Suprapubic skin (tissue), 4 donors: ENCODE measurements around the gene TCF15. TPM values are rescaled to one million over a fixed set of nuclear protein-coding genes. Genes with fewer than 3 reads are reported as not detected.

Experiments
- DNase-seq, 2 donors: peaks; one replicate each; pipeline ENCODE4 v3.0.0-alpha.2; 2019; ENCODE audit warnings: low spot score in 2 of 2
- H3K27ac ChIP-seq: fragments of 200-600 bp; sonication (generic); one replicate; pipeline ENCODE4 v1.5.1; 2019
- H3K27me3 ChIP-seq: fragments of 200-600 bp; sonication (generic); one replicate; pipeline ENCODE4 v1.5.1; 2019
- H3K36me3 ChIP-seq: fragments of 200-600 bp; sonication (generic); one replicate; pipeline ENCODE4 v1.5.1; 2019
- H3K4me1 ChIP-seq: fragments of 200-600 bp; sonication (generic); one replicate; pipeline ENCODE4 v1.5.1; 2019
- H3K4me3 ChIP-seq: fragments of 200-600 bp; sonication (generic); one replicate; pipeline ENCODE4 v1.5.1; 2019; ENCODE audit warnings: mild to moderate bottlenecking
- H3K9me3 ChIP-seq: fragments of 200-600 bp; sonication (generic); one replicate; pipeline ENCODE4 v1.5.1; 2019
- CTCF ChIP-seq, 2 donors: fragments of 200-600 bp in 1 of 2; fragments of 450-650 bp in 1 of 2; sonication (generic) in 1 of 2; IDR thresholded peaks; one replicate each; pipeline ENCODE4 v1.5.1; 2016 to 2019; ENCODE audit warnings: antibody characterized with exemption in 2 of 2, mild to moderate bottlenecking in 1 of 2, moderate library complexity in 1 of 2
- EP300 ChIP-seq: sonication (generic); formaldehyde crosslinking; IDR thresholded peaks from one replicate; pipeline ENCODE4 v1.6.1; 2017; ENCODE audit warnings: antibody characterized with exemption
- POLR2A ChIP-seq, 2 donors: fragments of 450-650 bp; IDR thresholded peaks; one replicate each; pipeline ENCODE4 v1.6.1; 2017; ENCODE audit warnings: antibody characterized with exemption in 2 of 2, mild to moderate bottlenecking in 2 of 2, moderate library complexity in 2 of 2
- POLR2AphosphoS5 ChIP-seq, 3 donors: sonication (generic); formaldehyde crosslinking; IDR thresholded peaks; one replicate each; pipeline ENCODE4 v1.6.1; 2017; ENCODE audit warnings: antibody characterized with exemption in 3 of 3
- WGBS: methylation state at CpG from one replicate; pipeline ENCODE4 v1.1.5; 2018; 5-methylcytosine and 5-hydroxymethylcytosine counted together
- total RNA-seq, 4 donors: library from RNA; depleted of rRNA; stranded (reverse); fragments of >200 nt; gene quantifications; one replicate each; pipeline ENCODE4 v1.1.0, GENCODE V29; 2016

The TCF15 gene
- total RNA-seq, 4 donors from 2014 or later = 0.76 TPM; not detected in 3

GRCh38 chr20:635028-635892 lies 25.2 kb upstream of the TCF15 start:
- TF ChIP-seq EP300 = no peak
- TF ChIP-seq CTCF (IDR thresholded peaks at IDR 0.05) = no peak
- TF ChIP-seq POLR2AphosphoS5 (IDR thresholded peaks at IDR 0.05) = no peak
- no peak for TF ChIP-seq POLR2A (IDR thresholded peaks at IDR 0.05)
- H3K4me3 ChIP-seq = no peak overlapping the region
- no peak overlapping the region for H3K27ac ChIP-seq
- H3K4me1 ChIP-seq = no peaks in the 10 kb centered on the region
- WGBS = 58% methylated on average over 6 of the region's 9 CpGs
- no peaks in the 10 kb centered on the region for H3K36me3 ChIP-seq
- H3K9me3 ChIP-seq = no peaks in the 10 kb centered on the region
- DNase-seq = no peak
- peaks cover 21% of the 10 kb centered on the region for H3K27me3 ChIP-seq

GRCh38 chr20:634148-634925 lies 24.2 kb upstream of the TCF15 start:
- Histone ChIP-seq H3K27ac (no peak overlapping the region), H3K9me3 (no peaks in the 10 kb centered on the region), H3K4me1 (no peaks in the 10 kb centered on the region), H3K4me3 (no peak overlapping the region), H3K36me3 (no peaks in the 10 kb centered on the region), H3K27me3 (peaks cover 25% of the 10 kb centered on the region)
- WGBS = 40% methylated on average over 12 of the region's 14 CpGs
- DNase-seq = no peak
- TF ChIP-seq CTCF (IDR thresholded peaks at IDR 0.05) = no peak
- TF ChIP-seq POLR2A (IDR thresholded peaks at IDR 0.05) = no peak
- no peak for TF ChIP-seq EP300

DNA sequence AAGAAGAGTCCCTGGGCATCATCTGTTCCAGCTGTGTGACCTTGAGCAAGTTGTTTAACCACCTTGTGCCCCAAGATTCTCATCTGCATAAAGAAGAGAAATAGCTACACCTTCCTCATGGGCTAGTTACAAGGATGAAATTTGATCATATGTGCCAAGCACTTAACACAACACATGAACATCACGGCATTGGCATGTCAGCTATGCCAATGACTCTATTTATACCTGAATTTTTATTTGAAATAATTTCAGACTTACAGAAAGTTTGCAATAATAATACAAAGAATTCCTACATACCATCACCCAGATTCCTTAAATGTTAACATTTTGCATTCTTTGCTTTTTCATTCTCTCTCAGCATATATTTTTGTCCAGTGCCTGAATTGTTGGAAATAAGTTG lies 21.0 kb upstream of the TCF15 start:
- Histone ChIP-seq H3K4me1 (no peaks in the 10 kb centered on the region), H3K4me3 (no peak overlapping the region), H3K27me3 (peaks cover 25% of the 10 kb centered on the region), H3K36me3 (no peaks in the 10 kb centered on the region), H3K9me3 (no peaks in the 10 kb centered on the region), H3K27ac (no peak overlapping the region)
- 45% methylated on average over 1 of the region's 1 CpG for WGBS
- TF ChIP-seq EP300 (no peak), POLR2A (IDR thresholded peaks at IDR 0.05) (no peak), CTCF (IDR thresholded peaks at IDR 0.05) (no peak)
- DNase-seq = no peak

DNA sequence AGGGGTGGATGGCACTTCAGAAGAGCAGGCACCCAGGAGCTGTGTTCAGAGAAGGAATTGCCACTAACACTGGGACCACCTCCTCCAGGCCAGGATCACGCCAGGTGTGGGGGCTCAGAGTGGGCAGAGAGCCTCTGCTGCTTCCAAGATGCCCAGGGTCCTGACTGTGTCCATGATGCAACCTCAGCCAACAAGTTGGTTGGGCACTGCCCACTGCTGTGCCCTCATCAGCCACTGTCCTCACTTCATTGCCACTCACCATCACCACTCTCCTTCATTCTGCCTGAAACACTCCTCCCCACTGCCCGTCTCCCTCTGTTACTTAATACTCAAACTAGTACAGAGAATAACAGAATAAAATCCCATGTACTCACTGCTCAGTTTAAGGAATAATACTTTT lies 16.5 kb upstream of the TCF15 start:
- WGBS = 76% methylated on average over 2 of the region's 2 CpGs
- no peaks in the 10 kb centered on the region for H3K9me3 ChIP-seq
- no peak for DNase-seq
- no peak for TF ChIP-seq POLR2A (IDR thresholded peaks at IDR 0.05)
- no peak for TF ChIP-seq EP300
- no peak for TF ChIP-seq CTCF (IDR thresholded peaks at IDR 0.05)
- no peak for TF ChIP-seq POLR2AphosphoS5 (IDR thresholded peaks at IDR 0.05)
- H3K36me3 ChIP-seq = no peaks in the 10 kb centered on the region
- H3K4me1 ChIP-seq = no peaks in the 10 kb centered on the region
- no peak overlapping the region for H3K4me3 ChIP-seq
- H3K27me3 ChIP-seq = peaks cover 30% of the 10 kb centered on the region
- no peak overlapping the region for H3K27ac ChIP-seq

DNA sequence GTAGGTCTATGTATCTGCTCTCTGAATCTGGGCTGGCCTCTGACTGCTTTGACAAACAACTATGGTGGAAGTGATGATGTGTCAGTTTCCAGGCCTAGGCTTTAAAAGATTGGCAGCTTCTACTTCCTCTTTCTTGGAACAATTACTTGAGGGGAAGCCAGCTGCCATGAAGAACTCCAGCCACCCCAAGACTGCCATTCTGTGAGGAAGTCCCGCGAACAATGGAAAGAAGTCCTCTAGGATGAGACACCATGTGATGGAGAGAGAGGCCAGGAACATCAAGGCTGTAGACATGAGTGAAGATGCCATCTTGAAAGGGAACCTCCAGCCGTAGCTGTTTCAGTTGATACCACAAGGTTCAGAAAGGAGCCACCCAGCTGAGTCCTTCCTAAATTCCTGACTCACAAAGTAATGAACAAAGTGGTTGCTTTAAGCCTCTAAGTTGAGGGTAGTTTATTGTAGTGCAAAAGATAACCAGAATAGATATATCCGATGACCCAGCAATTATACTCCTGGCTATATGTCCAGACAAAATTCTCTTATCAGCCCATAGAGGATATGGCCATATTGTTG lies 15.3 kb upstream of the TCF15 start:
- 90% methylated on average over 4 of the region's 4 CpGs for WGBS
- H3K4me1 ChIP-seq = no peaks in the 10 kb centered on the region
- H3K4me3 ChIP-seq = no peak overlapping the region
- H3K27me3 ChIP-seq = peaks cover 38% of the 10 kb centered on the region
- DNase-seq = no peak
- H3K27ac ChIP-seq = no peak overlapping the region
- TF ChIP-seq POLR2A (IDR thresholded peaks at IDR 0.05) = no peak
- TF ChIP-seq EP300 = no peak
- TF ChIP-seq POLR2AphosphoS5 (IDR thresholded peaks at IDR 0.05) = no peak
- no peak for TF ChIP-seq CTCF (IDR thresholded peaks at IDR 0.05)
- H3K36me3 ChIP-seq = no peaks in the 10 kb centered on the region
- no peaks in the 10 kb centered on the region for H3K9me3 ChIP-seq
